Muscle layer of duodenum (tissue), 2 donors: Measurements from ENCODE around the gene KLF5.

Experiments
- H3K27ac ChIP-seq: one replicate; pipeline ENCODE4 v1.7.0; 2013; ENCODE audit warnings: mild to moderate bottlenecking, low read length
- H3K27me3 ChIP-seq: one replicate; pipeline ENCODE4 v1.7.0; 2013; ENCODE audit warnings: low read depth, mild to moderate bottlenecking, control low read depth, low read length
- H3K36me3 ChIP-seq, 2 donors: one replicate each; pipeline ENCODE4 v1.7.0; 2013; ENCODE audit warnings: low read length in 2 of 2, control low read depth in 1 of 2, mild to moderate bottlenecking in 1 of 2; ENCODE audit not compliant: insufficient read depth in 2 of 2, control insufficient read depth in 1 of 2
- H3K4me1 ChIP-seq, 2 donors: one replicate each; pipeline ENCODE4 v1.7.0; 2013; ENCODE audit warnings: low read length in 2 of 2, mild to moderate bottlenecking in 2 of 2, control low read depth in 1 of 2, moderate library complexity in 1 of 2; ENCODE audit not compliant: insufficient read depth in 2 of 2, control insufficient read depth in 1 of 2
- H3K4me3 ChIP-seq, 2 donors: one replicate each; pipeline ENCODE4 v1.7.0; 2013; ENCODE audit warnings: low read length in 2 of 2, low read depth in 1 of 2, mild to moderate bottlenecking in 1 of 2
- H3K9me3 ChIP-seq, 2 donors: one replicate each; pipeline ENCODE4 v1.7.0; 2013; ENCODE audit warnings: low read length in 2 of 2, control low read depth in 1 of 2, mild to moderate bottlenecking in 1 of 2; ENCODE audit not compliant: control insufficient read depth in 1 of 2
- donor health status: healthy.

The KLF5 gene

GRCh38 chr13:73060251-73061160, 1.7 kb downstream of the KLF5 start:
- Histone ChIP-seq H3K4me3 (peak overlapping the region; percentile 58 to 89), H3K4me1 (peaks cover 0 to 5% of the 10 kb centered on the region in 2 donors), H3K36me3 (peaks cover 0 to 6% of the 10 kb centered on the region in 2 donors), H3K27ac (peak overlapping the region; percentile 76), H3K27me3 (peaks cover 4% of the 10 kb centered on the region), H3K9me3 (no peaks in the 10 kb centered on the region)

GRCh38 chr13:73061473-73061872, 2.7 kb downstream of the KLF5 start:
- Histone ChIP-seq H3K4me1 (peaks cover 0 to 5% of the 10 kb centered on the region in 2 donors), H3K9me3 (no peaks in the 10 kb centered on the region), H3K27me3 (peaks cover 4% of the 10 kb centered on the region), H3K36me3 (peaks cover 0 to 6% of the 10 kb centered on the region in 2 donors), H3K27ac (peak overlapping the region; percentile 76), H3K4me3 (peak overlapping the region in 1 of 2 donors; percentile 58)

GRCh38 chr13:73061876-73062275, 3.1 kb downstream of the KLF5 start:
- peak overlapping the region; percentile 76 for H3K27ac ChIP-seq
- H3K36me3 ChIP-seq, result peaks cover 0 to 6% of the 10 kb centered on the region in 2 donors
- no peaks in the 10 kb centered on the region for H3K9me3 ChIP-seq
- peaks cover 4% of the 10 kb centered on the region for H3K27me3 ChIP-seq
- peaks cover 0 to 5% of the 10 kb centered on the region in 2 donors for H3K4me1 ChIP-seq
- peak overlapping the region in 1 of 2 donors; percentile 58 for H3K4me3 ChIP-seq

GRCh38 chr13:73062468-73062867, 3.7 kb downstream of the KLF5 start:
- peaks cover 4% of the 10 kb centered on the region for H3K27me3 ChIP-seq
- peak overlapping the region in 1 of 2 donors; percentile 58 for H3K4me3 ChIP-seq
- peaks cover 0 to 6% of the 10 kb centered on the region in 2 donors for H3K36me3 ChIP-seq
- H3K27ac ChIP-seq, result peak overlapping the region; percentile 76
- no peaks in the 10 kb centered on the region for H3K9me3 ChIP-seq
- H3K4me1 ChIP-seq, result peaks cover 0 to 5% of the 10 kb centered on the region in 2 donors

- peak overlapping the region; percentile 76 for H3K27ac ChIP-seq
- H3K27me3 ChIP-seq, result no peaks in the 10 kb centered on the region
- peak overlapping the region in 1 of 2 donors; percentile 38 for H3K4me3 ChIP-seq
- peaks cover 0 to 2% of the 10 kb centered on the region in 2 donors for H3K4me1 ChIP-seq
- peaks cover 0 to 6% of the 10 kb centered on the region in 2 donors for H3K36me3 ChIP-seq
- H3K9me3 ChIP-seq, result no peaks in the 10 kb centered on the region
Observed at GRCh38 chr13:73063166-73063565, 4.4 kb downstream of the KLF5 start.

GRCh38 chr13:73065036-73065435, 6.2 kb downstream of the KLF5 start:
- no peaks in the 10 kb centered on the region for H3K9me3 ChIP-seq
- peak overlapping the region in 1 of 2 donors; percentile 13 for H3K4me3 ChIP-seq
- no peaks in the 10 kb centered on the region for H3K27me3 ChIP-seq
- peak overlapping the region; percentile 76 for H3K27ac ChIP-seq
- H3K36me3 ChIP-seq, result peaks cover 0 to 6% of the 10 kb centered on the region in 2 donors
- H3K4me1 ChIP-seq, result no peaks in the 10 kb centered on the region

- Histone ChIP-seq H3K9me3 (no peaks in the 10 kb centered on the region), H3K27me3 (no peaks in the 10 kb centered on the region), H3K36me3 (peaks cover 0 to 6% of the 10 kb centered on the region in 2 donors), H3K4me1 (peaks cover 0 to 1% of the 10 kb centered on the region in 2 donors), H3K27ac (peak overlapping the region; percentile 76), H3K4me3 (peak overlapping the region in 1 of 2 donors; percentile 13)
Observed at GRCh38 chr13:73065665-73066340, 7.0 kb downstream of the KLF5 start.

- H3K4me3 ChIP-seq, result no peak overlapping the region
- no peaks in the 10 kb centered on the region for H3K27me3 ChIP-seq
- no peaks in the 10 kb centered on the region for H3K9me3 ChIP-seq
- H3K4me1 ChIP-seq, result peaks cover 0 to 5% of the 10 kb centered on the region in 2 donors
- H3K27ac ChIP-seq, result no peak overlapping the region
- H3K36me3 ChIP-seq, result no peaks in the 10 kb centered on the region
Observed at GRCh38 chr13:73069206-73069805, 10.5 kb downstream of the KLF5 start.

GRCh38 chr13:73070451-73071098, 11.8 kb downstream of the KLF5 start:
- Histone ChIP-seq H3K4me1 (peaks cover 0 to 5% of the 10 kb centered on the region in 2 donors), H3K9me3 (no peaks in the 10 kb centered on the region), H3K27ac (peak overlapping the region; percentile 27), H3K27me3 (no peaks in the 10 kb centered on the region), H3K4me3 (peak overlapping the region in 1 of 2 donors; percentile 35), H3K36me3 (no peaks in the 10 kb centered on the region)

- peaks cover 0 to 5% of the 10 kb centered on the region in 2 donors for H3K36me3 ChIP-seq
- peak overlapping the region in 1 of 2 donors; percentile 5 for H3K4me3 ChIP-seq
- no peaks in the 10 kb centered on the region for H3K27me3 ChIP-seq
- peaks cover 0 to 5% of the 10 kb centered on the region in 2 donors for H3K4me1 ChIP-seq
- H3K9me3 ChIP-seq, result no peaks in the 10 kb centered on the region
- peak overlapping the region; percentile 56 for H3K27ac ChIP-seq
Observed at GRCh38 chr13:73072239-73072900, 13.6 kb downstream of the KLF5 start.
